Measurements from ENCODE around the gene PHETA1.
"Not testable (repeated sequence)": the region's sequence is repeated elsewhere in the genome, so short reads cannot be mapped to it uniquely, and the experiment has no call there.

PHETA1 gene

DNA sequence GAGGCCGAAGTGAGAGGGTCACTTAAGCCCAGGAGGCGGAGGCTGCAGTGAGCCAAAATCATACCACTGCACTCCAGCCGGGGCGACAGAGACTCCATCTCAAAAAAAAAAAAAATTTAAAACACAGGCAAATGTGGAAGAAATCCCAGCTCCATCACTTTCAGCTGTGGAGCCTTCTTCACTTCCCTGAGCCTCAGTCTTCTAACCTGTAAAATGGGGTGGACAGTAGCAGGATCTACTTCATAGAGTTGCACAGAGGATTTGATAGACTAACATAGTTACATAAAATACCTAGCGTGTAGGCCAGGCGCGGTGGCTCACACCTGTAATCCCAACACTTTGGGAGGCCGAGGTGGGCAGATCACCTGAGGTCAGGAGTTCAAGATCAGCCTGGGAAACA, 26.5 kb downstream of the PHETA1 start:
- ATAC-seq (replicated peaks) (no peak), DNase-seq (no peak)
- Mint-ChIP-seq H3K9me3 (no peaks in the 10 kb centered on the region), H3K4me1 (ENCODE audit: low read depth in 2 of 2) (no peaks in the 10 kb centered on the region), H3K27me3 (peaks cover 5 to 9% of the 10 kb centered on the region in 2 donors), H3K27ac (no peak overlapping the region), H3K36me3 (ENCODE audit: insufficient read depth) (no peaks in the 10 kb centered on the region), H3K4me3 (no peak overlapping the region)

DNA sequence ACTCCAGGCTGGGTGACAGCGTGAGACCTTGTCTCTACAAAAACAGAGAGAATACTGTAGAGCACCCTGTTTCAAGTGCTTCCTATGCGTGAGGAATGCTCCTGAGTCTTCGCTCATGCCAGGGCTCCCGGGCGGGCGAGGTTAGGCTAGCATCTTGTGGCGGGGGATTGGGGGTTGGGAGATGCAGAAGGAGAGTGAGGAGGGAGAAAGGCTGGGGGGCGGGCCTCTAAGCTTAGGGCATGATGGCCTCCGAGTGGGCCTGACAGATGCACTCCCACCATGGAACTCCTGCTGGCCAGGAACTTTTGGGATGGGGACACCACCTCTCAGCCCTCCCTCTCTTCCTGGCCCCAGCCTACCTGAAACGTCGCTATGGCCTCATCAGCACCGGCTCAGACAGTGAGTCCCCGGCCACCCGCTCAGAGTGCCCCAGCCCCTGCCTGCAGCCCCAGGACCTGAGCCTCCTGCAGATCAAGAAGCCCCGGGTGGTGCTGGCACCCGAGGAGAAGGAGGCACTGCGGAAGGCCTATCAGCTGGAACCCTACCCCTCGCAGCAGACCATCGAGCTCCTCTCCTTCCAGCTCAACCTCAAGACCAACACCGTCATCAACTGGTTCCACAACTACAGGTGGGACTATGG, 27.3 kb downstream of the PHETA1 start:
- Mint-ChIP-seq H3K36me3 (ENCODE audit: insufficient read depth) (no peaks in the 10 kb centered on the region), H3K27me3 (peaks cover 5 to 9% of the 10 kb centered on the region in 2 donors), H3K4me3 (no peak overlapping the region), H3K27ac (no peak overlapping the region), H3K9me3 (no peaks in the 10 kb centered on the region), H3K4me1 (ENCODE audit: low read depth in 2 of 2) (no peaks in the 10 kb centered on the region)
- DNase-seq (no peak), ATAC-seq (replicated peaks) (no peak)

DNA sequence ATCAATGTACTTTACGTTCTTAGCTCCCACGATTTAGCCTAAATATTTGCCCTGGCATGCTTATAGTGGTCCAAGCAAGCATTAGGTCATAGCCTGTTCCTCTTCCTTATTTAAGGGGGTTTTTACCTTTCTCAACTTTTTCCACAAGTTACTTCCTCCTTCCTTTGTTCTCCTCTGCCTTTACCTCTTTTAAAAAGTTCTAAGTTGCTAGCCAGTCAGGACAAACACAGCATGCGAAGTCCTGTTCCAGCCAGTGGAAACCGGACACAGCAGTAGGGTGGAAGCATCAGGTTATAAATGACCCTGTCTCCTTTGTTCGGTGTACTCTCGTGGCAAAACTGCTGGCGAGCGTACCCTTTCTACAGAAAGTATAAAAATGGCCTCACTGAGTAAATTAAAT, 28.2 kb downstream of the PHETA1 start:
- not testable (repeated sequence) for H3K9me3 Mint-ChIP-seq; H3K27ac Mint-ChIP-seq; DNase-seq; H3K36me3 Mint-ChIP-seq (ENCODE audit: insufficient read depth); H3K4me1 Mint-ChIP-seq (ENCODE audit: low read depth in 2 of 2); ATAC-seq (replicated peaks); H3K4me3 Mint-ChIP-seq; H3K27me3 Mint-ChIP-seq

DNA sequence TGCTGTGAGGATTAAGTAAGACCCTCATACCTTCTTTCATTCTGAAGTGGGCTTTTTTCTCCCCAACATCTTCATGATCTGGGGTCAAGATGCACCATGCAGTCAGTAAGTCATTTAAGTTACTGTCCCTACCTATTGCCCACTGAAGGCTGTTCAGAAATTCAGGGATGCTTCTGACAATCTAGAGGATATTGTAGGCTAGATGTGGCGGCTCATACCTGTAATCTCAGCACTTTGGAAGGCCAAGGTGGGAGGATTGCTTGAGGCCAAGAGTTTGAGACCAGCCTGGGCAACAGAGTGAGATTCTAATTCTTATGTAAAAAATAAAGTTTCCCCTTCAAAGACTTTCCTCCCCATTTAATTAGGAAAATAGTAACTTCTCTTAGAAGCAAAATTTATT, 28.7 kb downstream of the PHETA1 start:
- no peaks in the 10 kb centered on the region for H3K36me3 Mint-ChIP-seq (ENCODE audit: insufficient read depth)
- H3K4me1 Mint-ChIP-seq (ENCODE audit: low read depth in 2 of 2) = no peaks in the 10 kb centered on the region
- ATAC-seq (replicated peaks) (no peak), DNase-seq (no peak)
- no peak overlapping the region for H3K27ac Mint-ChIP-seq
- H3K27me3 Mint-ChIP-seq = peaks cover 5 to 9% of the 10 kb centered on the region in 2 donors
- H3K4me3 Mint-ChIP-seq = no peak overlapping the region
- H3K9me3 Mint-ChIP-seq = no peaks in the 10 kb centered on the region

DNA sequence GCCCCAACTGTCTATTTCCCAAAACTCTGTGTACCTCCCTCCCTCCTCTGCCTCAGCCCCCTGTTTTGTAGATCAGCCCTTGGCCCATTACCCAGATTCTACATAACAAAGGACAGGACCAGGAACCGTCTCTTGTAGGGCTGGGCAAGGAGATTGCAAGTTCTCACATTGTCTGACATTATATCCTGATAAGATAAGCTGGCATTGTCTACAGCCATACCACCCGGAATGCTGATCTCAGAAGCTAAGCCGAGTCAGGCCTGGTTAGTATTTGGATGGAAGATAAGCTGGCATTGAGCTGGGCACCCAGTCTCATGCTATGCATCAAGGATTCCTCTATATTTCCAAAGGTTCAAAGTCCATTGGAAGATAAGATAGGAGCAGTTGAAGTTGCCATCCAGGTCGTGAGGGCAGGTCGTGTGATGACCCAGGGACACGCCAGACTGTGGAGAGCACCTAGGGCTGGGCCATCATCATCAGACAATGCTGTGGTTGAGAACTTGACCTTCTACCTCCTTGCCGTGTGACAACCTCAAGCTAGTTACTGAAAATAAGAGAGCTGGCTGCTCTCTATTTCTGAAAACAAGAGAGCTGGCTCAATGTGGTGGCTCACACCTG, 29.5 kb downstream of the PHETA1 start:
- no peak overlapping the region for H3K27ac Mint-ChIP-seq
- peaks cover 5 to 13% of the 10 kb centered on the region in 2 donors for H3K27me3 Mint-ChIP-seq
- H3K36me3 Mint-ChIP-seq (ENCODE audit: insufficient read depth) = no peaks in the 10 kb centered on the region
- no peaks in the 10 kb centered on the region for H3K9me3 Mint-ChIP-seq
- DNase-seq = no peak
- no peak for ATAC-seq (replicated peaks)
- H3K4me3 Mint-ChIP-seq = no peak overlapping the region
- no peaks in the 10 kb centered on the region for H3K4me1 Mint-ChIP-seq (ENCODE audit: low read depth in 2 of 2)

DNA sequence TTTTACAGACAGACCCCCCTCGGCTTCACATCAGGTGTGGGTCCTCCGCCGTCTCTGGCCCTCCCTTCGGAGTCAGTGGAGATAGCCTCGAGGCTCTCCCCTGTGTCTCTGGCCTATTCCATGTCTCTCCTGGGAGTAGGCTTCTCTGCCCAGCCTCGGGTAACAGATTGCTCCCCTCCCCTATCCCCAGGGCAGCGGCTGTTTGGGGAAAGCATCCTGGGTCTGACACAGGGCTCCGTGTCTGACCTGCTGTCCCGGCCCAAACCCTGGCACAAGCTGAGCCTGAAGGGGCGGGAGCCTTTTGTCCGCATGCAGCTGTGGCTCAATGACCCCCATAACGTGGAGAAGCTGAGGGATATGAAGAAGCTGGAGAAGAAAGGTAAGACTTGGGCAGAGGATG, 30.8 kb downstream of the PHETA1 start:
- Mint-ChIP-seq H3K27me3 (peaks cover 2 to 24% of the 10 kb centered on the region in 2 donors), H3K9me3 (no peaks in the 10 kb centered on the region), H3K36me3 (ENCODE audit: insufficient read depth) (no peaks in the 10 kb centered on the region), H3K4me1 (ENCODE audit: low read depth in 2 of 2) (no peaks in the 10 kb centered on the region), H3K4me3 (no peak overlapping the region), H3K27ac (no peak overlapping the region)
- ATAC-seq (replicated peaks) (no peak), DNase-seq (no peak)

DNA sequence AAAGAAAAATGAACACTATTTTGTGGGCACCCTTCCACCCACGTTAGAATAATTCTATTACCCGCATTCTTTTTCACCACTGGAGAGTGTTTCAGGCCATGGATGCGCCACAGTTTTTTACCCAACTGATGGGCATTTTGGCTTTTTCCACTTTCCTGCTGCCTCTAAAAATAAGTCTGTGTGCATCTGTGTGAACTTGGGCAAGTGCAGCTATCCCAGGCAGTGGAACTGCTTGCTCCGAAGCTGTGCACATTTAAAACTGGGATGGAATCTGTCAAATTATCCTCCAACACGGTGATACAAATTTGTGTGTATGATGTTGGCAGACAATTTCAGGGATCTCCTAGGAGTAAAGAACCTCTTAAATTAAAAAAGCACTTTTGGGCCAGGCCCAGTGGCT, 31.5 kb downstream of the PHETA1 start:
- no peaks in the 10 kb centered on the region for H3K4me1 Mint-ChIP-seq (ENCODE audit: low read depth in 2 of 2)
- H3K27ac Mint-ChIP-seq = no peak overlapping the region
- H3K27me3 Mint-ChIP-seq = peaks cover 0 to 29% of the 10 kb centered on the region in 2 donors
- no peak for DNase-seq
- no peaks in the 10 kb centered on the region for H3K9me3 Mint-ChIP-seq
- no peak for ATAC-seq (replicated peaks)
- H3K4me3 Mint-ChIP-seq = no peak overlapping the region
- no peaks in the 10 kb centered on the region for H3K36me3 Mint-ChIP-seq (ENCODE audit: insufficient read depth)

DNA sequence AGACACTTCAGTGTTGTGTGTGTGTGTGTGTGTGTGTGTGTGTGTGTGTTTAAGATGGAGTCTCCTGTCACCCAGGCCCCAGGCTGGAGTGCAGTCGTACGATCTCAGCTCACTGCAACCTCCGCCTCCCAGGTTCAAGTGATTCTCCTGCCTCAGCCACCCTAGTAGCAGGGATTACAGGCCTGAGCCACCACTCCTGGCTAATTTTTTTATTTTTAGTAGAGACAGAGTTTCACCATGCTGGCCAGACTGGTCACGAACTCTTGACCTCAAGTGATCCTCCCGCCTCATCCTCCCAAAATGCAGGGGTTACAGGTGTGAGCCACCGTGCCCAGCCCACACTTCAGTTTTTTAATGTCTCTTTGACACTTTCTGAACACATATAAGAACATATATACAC, 32.5 kb downstream of the PHETA1 start:
- H3K27me3 Mint-ChIP-seq = peaks cover 0 to 32% of the 10 kb centered on the region in 2 donors
- not testable (repeated sequence) for H3K36me3 Mint-ChIP-seq (ENCODE audit: insufficient read depth); H3K9me3 Mint-ChIP-seq; H3K27ac Mint-ChIP-seq; H3K4me3 Mint-ChIP-seq; DNase-seq; H3K4me1 Mint-ChIP-seq (ENCODE audit: low read depth in 2 of 2); ATAC-seq (replicated peaks)

DNA sequence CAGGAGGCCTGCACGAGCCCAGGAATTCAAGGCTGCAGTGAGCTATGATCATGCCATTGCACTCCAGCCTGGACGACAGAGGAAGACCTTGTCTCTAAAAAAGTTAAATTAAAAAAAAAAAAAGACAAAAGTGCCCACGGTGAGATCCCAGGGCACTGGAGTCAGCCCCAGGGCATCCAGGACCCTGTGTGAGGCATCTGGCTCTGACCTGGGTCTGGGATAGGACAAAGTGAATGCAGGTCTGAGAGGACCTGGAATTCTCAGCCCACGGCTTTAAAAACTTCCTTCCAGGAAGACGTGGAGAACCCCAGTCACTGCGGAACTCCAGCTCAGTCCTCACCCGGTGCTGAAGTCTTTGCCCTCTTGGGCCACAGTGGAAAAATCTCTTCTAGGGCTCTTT, 33.1 kb downstream of the PHETA1 start:
- ATAC-seq (replicated peaks) = no peak
- H3K27me3 Mint-ChIP-seq = peaks cover 0 to 37% of the 10 kb centered on the region in 2 donors
- no peaks in the 10 kb centered on the region for H3K9me3 Mint-ChIP-seq
- H3K4me3 Mint-ChIP-seq = no peak overlapping the region
- peaks cover 0 to 2% of the 10 kb centered on the region in 2 donors for H3K4me1 Mint-ChIP-seq (ENCODE audit: low read depth in 2 of 2)
- H3K27ac Mint-ChIP-seq = no peak overlapping the region
- H3K36me3 Mint-ChIP-seq (ENCODE audit: insufficient read depth) = no peaks in the 10 kb centered on the region
- no peak for DNase-seq

DNA sequence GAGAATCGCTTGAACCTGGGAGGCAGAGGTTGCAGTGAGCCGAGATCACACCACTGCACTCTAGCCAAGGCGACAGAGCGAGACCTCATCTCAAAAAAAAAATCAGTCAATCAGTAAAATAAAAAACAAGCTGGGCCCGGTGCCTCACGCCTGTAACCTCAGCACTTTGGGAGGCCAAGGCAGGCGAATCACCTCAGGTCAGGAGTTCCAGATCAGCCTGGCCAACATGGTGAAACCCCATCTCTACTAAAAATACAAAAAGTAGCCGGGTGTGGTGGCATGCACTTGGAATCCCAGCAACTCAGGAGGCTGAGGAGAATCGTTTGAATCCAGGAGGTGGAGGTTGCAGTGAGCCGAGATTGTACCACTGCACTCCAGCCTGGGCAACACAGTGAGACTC, 33.6 kb downstream of the PHETA1 start:
- not testable (repeated sequence) for H3K36me3 Mint-ChIP-seq (ENCODE audit: insufficient read depth); H3K27ac Mint-ChIP-seq; ATAC-seq (replicated peaks); H3K9me3 Mint-ChIP-seq; H3K4me1 Mint-ChIP-seq (ENCODE audit: low read depth in 2 of 2); H3K4me3 Mint-ChIP-seq; DNase-seq
- peaks cover 0 to 42% of the 10 kb centered on the region in 2 donors for H3K27me3 Mint-ChIP-seq

DNA sequence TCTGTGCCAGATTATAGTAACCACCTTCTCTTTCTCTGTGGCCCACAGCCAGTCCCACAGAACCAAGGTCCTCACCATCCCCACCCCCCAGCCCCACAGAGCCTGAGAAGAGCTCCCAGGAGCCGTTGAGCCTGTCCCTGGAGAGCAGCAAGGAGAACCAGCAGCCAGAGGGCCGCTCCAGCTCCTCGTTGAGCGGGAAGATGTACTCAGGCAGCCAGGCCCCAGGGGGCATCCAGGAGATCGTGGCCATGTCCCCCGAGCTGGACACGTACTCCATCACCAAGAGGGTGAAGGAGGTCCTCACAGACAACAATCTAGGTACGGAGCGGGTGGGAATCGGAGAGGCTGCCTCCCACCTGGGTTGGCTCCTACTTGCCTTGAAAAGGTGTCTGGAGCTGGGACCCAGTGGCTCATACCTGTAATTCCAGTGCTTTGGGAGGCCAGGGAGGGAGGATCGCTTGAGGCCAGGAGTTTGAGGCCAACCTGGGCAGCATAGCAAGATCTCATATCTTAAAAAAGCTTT, 34.4 kb downstream of the PHETA1 start:
- no peaks in the 10 kb centered on the region for H3K36me3 Mint-ChIP-seq (ENCODE audit: insufficient read depth)
- DNase-seq (no peak), ATAC-seq (replicated peaks) (no peak)
- peaks cover 0 to 4% of the 10 kb centered on the region in 2 donors for H3K4me1 Mint-ChIP-seq (ENCODE audit: low read depth in 2 of 2)
- no peak overlapping the region for H3K4me3 Mint-ChIP-seq
- peaks cover 1 to 46% of the 10 kb centered on the region in 2 donors for H3K27me3 Mint-ChIP-seq
- H3K27ac Mint-ChIP-seq = no peak overlapping the region
- no peaks in the 10 kb centered on the region for H3K9me3 Mint-ChIP-seq

DNA sequence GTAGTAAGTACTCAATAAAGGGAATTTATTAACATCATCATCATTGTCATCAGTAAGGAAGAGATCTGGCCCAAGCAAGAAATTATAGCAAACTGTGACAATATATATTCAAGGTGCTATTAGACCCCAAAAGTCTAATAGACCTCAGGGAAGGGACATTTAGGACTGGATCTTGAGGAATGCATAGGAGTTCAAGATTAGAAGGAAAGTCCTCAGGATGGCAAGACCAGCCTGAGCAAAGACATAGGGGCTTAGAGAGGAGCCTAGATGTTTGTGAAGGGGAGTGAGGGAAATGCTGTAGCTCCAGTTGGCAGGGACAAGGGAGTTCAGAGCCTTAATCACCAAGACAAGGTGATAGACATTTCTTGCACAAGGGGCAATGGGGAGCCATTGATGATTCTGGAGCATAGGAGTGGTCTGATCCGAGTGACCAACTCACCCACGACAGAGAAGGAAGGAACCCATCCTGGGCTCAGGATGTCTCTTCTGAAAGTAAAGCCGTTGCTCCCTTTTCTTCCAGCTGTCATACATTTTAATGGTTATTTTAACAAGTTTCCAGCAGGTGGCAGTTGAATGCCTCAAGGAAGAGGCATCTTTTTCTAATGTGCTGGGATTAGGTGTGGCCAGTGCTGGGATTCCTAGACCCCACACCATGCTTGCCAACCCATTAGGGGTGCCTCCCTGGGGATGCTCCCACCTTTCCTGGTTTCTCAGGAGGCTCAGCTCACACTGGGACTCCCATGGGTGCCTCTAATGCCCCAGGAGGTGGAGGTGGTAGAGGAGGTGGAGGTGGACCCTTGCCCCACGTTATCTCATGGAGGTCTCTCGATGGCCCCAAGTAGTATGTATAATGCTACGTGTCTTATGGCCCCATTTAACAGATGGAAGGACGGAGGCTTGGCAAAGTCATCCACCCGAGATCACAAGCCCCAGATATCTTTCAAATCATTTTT, 37.8 kb downstream of the PHETA1 start:
- H3K9me3 Mint-ChIP-seq = no peaks in the 10 kb centered on the region
- H3K27me3 Mint-ChIP-seq = peaks cover 13 to 63% of the 10 kb centered on the region in 2 donors
- H3K36me3 Mint-ChIP-seq (ENCODE audit: insufficient read depth) = peaks cover 9% of the 10 kb centered on the region
- peaks cover 0 to 4% of the 10 kb centered on the region in 2 donors for H3K4me1 Mint-ChIP-seq (ENCODE audit: low read depth in 2 of 2)
- DNase-seq = peak in 1 of 3 experiments; percentile 5
- ATAC-seq (replicated peaks) = no peak
- peak overlapping the region in 1 of 2 donors; percentile 26 for H3K27ac Mint-ChIP-seq
- H3K4me3 Mint-ChIP-seq = no peak overlapping the region

DNA sequence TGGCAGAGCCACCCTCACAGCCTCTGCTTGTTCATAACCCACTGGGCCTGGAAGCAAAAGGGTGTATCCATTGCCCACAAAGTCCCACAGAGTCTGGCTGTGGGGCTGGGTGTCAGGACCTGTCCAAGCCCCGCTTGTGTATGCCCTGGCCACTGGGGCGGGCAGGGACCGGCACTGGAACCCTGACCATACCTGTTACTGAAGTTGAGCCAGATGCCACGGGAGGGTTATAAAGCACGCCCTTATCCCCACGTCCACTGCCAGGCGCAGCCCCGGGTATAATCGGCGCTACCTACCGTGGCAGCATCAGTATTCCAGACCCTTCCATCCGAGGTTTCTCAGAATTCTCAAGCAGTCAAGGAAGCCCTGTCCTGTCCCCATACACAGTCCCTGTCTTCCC, 40.8 kb downstream of the PHETA1 start:
- H3K27me3 Mint-ChIP-seq = peaks cover 13 to 48% of the 10 kb centered on the region in 2 donors
- no peaks in the 10 kb centered on the region for H3K9me3 Mint-ChIP-seq
- no peak for DNase-seq
- no peak for ATAC-seq (replicated peaks)
- H3K4me3 Mint-ChIP-seq = no peak overlapping the region
- no peak overlapping the region for H3K27ac Mint-ChIP-seq
- H3K4me1 Mint-ChIP-seq (ENCODE audit: low read depth in 2 of 2) = peaks cover 0 to 4% of the 10 kb centered on the region in 2 donors
- peaks cover 9% of the 10 kb centered on the region for H3K36me3 Mint-ChIP-seq (ENCODE audit: insufficient read depth)
